Measurements from ENCODE around the gene ABTB2. TPM values are rescaled to one million over a fixed set of nuclear protein-coding genes. Genes with fewer than 3 reads are reported as not detected.

ABTB2 gene
- total RNA-seq, 1 experiment from 2014 or later = 5.5 TPM

- H3K4me2 ChIP-seq (ENCODE audit: insufficient read depth, insufficient read length, low read length) = no peak overlapping the region
- H4K8ac ChIP-seq (replicated peaks; ENCODE audit: insufficient read length, low read depth, low read length) = no peak overlapping the region
- H2AK5ac ChIP-seq (ENCODE audit: insufficient read length, low read length) = no peak overlapping the region
- TF ChIP-seq, protein P1, sequence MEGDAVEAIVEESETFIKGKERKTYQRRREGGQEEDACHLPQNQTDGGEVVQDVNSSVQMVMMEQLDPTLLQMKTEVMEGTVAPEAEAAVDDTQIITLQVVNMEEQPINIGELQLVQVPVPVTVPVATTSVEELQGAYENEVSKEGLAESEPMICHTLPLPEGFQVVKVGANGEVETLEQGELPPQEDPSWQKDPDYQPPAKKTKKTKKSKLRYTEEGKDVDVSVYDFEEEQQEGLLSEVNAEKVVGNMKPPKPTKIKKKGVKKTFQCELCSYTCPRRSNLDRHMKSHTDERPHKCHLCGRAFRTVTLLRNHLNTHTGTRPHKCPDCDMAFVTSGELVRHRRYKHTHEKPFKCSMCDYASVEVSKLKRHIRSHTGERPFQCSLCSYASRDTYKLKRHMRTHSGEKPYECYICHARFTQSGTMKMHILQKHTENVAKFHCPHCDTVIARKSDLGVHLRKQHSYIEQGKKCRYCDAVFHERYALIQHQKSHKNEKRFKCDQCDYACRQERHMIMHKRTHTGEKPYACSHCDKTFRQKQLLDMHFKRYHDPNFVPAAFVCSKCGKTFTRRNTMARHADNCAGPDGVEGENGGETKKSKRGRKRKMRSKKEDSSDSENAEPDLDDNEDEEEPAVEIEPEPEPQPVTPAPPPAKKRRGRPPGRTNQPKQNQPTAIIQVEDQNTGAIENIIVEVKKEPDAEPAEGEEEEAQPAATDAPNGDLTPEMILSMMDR (conservative IDR thresholded peaks at IDR 0.05) = no peak
- no peak overlapping the region for H3K23ac ChIP-seq (ENCODE audit: insufficient read length, low read depth, low read length)
- H3K4me3 Mint-ChIP-seq = no peak overlapping the region
- H3K27me3 ChIP-seq (ENCODE audit: insufficient read depth, low read length) = no peaks in the 10 kb centered on the region
- H3K27ac ChIP-seq (ENCODE audit: insufficient read length, low read depth, low read length) = no peak overlapping the region
- H3K18ac ChIP-seq (ENCODE audit: insufficient read length, low read depth, low read length) = no peak overlapping the region
- H3K27ac Mint-ChIP-seq = no peak overlapping the region; a peak in 1 of 7 replicates
- no peak overlapping the region for H2BK15ac ChIP-seq (ENCODE audit: low read depth, low read length)
- H3K9ac ChIP-seq (ENCODE audit: extremely low read depth, insufficient read length, low read length) = no peak overlapping the region
- no peaks in the 10 kb centered on the region for H3K9me3 ChIP-seq (ENCODE audit: control insufficient read depth, low read depth, low read length)
- no peaks in the 10 kb centered on the region for H3K9me3 Mint-ChIP-seq
- no peak overlapping the region for H3K4ac ChIP-seq (ENCODE audit: low read depth, low read length)
- H3T11ph ChIP-seq (ENCODE audit: low read length) = no peak overlapping the region
- no peaks in the 10 kb centered on the region for H3K79me1 ChIP-seq (ENCODE audit: insufficient read depth, low read depth, low read length, poor library complexity, severe bottlenecking)
- H3K56ac ChIP-seq (ENCODE audit: insufficient read length, low read depth, low read length) = no peak overlapping the region
- WGBS (ENCODE audit: extremely low coverage, insufficient read length, low lambda C conversion rate) = no CpG with 5 or more reads among the region's 8 CpGs
- H4K91ac ChIP-seq (ENCODE audit: insufficient read length, low read depth, low read length) = no peak overlapping the region
- H2BK12ac ChIP-seq (ENCODE audit: insufficient read length, low read depth, low read length) = no peak overlapping the region
- no peaks in the 10 kb centered on the region for H3K23me2 ChIP-seq (ENCODE audit: insufficient read length, low read depth, low read length, poor library complexity, severe bottlenecking)
- DNase-seq = no peak
- no peak overlapping the region for H3K14ac ChIP-seq (ENCODE audit: insufficient read depth, low read length)
- no peak overlapping the region for H2AFZ ChIP-seq (ENCODE audit: low read length)
- H3K27me3 Mint-ChIP-seq (ENCODE audit: low read depth) = no peaks in the 10 kb centered on the region
- no peak overlapping the region for H2BK5ac ChIP-seq (ENCODE audit: insufficient read length, low read length)
- H2BK120ac ChIP-seq (ENCODE audit: low read depth, low read length, poor library complexity, severe bottlenecking) = no peak overlapping the region
- no peaks in the 10 kb centered on the region for H3K4me1 ChIP-seq (ENCODE audit: insufficient read depth, low read length)
- no peaks in the 10 kb centered on the region for H3K79me2 ChIP-seq (ENCODE audit: insufficient read depth, low read length)
- peaks cover 35 to 38% of the 10 kb centered on the region in 2 experiments for H3K4me1 Mint-ChIP-seq
- H4K5ac ChIP-seq (ENCODE audit: insufficient read length, low read depth, low read length) = no peak overlapping the region
- H2BK20ac ChIP-seq (ENCODE audit: low read depth, low read length, poor library complexity, severe bottlenecking) = no peak overlapping the region
- H3K36me3 Mint-ChIP-seq (ENCODE audit: insufficient read depth in 1 of 3, low read depth in 3 of 3) = no peaks in the 10 kb centered on the region; a peak in 1 of 7 replicates
- no peaks in the 10 kb centered on the region for H4K20me1 ChIP-seq (ENCODE audit: control insufficient read depth, insufficient read depth, insufficient read length)
Observed at GRCh38 chr11:34240150-34240494, 117.7 kb downstream of the ABTB2 start.
